NB4 (cell line): Measurements from ENCODE around the gene CGRRF1.

ENCODE experiments used
- CTCF ChIP-seq: IDR thresholded peaks from one replicate; pipeline ENCODE4 v1.5.1; 2012; ENCODE audit warnings: low read depth, low read length
- MAX ChIP-seq: IDR thresholded peaks from 2 replicates; pipeline ENCODE4 v1.6.1; 2011; ENCODE audit warnings: low read depth, low read length

GRCh38 chr14:54488318-54488645, 21.4 kb upstream of the CGRRF1 start:
- TF ChIP-seq CTCF (no peak), MAX (no peak)
